ENCODE results near the gene MTHFD1L. TPM values are rescaled to one million over a fixed set of nuclear protein-coding genes. Genes with fewer than 3 reads are reported as not detected.

The MTHFD1L gene
- total and polyA plus RNA-seq, 10 donors, result 6.7 to 32.1 (median 13.1) TPM

GRCh38 chr6:151088963-151089362, 223.5 kb downstream of the MTHFD1L start:
- Histone ChIP-seq H3K36me3 (peaks cover 0 to 15% (median 0%) of the 10 kb centered on the region in 6 donors), H3K9me3 (no peaks in the 10 kb centered on the region), H3K4me1 (no peaks in the 10 kb centered on the region), H3K27ac (peak overlapping the region in 6 of 8 donors; percentile 22 to 64 (median 46)), H3K4me3 (no peak overlapping the region), H3K27me3 (replicated peaks in 1 of 7) (no peaks in the 10 kb centered on the region)
- DNase-seq, result no peak
- intact Hi-C loops (cut with DNase I; ENCODE audit: low total_unique reads), result no loop called here
- TF ChIP-seq POLR2A (IDR thresholded peaks at IDR 0.05), result no peak
- TF ChIP-seq POLR2AphosphoS5 (IDR thresholded peaks at IDR 0.05), result no peak
- no peak for TF ChIP-seq CTCF (IDR thresholded peaks at IDR 0.05 in 8 of 11, conservative IDR thresholded peaks at IDR 0.05 in 3 of 11)
- 85 to 96% (median 96%) methylated on average over 3 of the region's 3 CpGs for WGBS, 5 donors

GRCh38 chr6:151089978-151090377, 224.5 kb downstream of the MTHFD1L start:
- intact Hi-C loops (cut with DNase I; ENCODE audit: low total_unique reads), result no loop called here
- WGBS, 5 donors, result 94 to 99% (median 97%) methylated on average over 4 of the region's 4 CpGs
- H3K4me1 ChIP-seq, result no peaks in the 10 kb centered on the region

GRCh38 chr6:151091571-151091970, 226.1 kb downstream of the MTHFD1L start:
- Histone ChIP-seq H3K27ac (no peak overlapping the region), H3K36me3 (peaks cover 0 to 29% (median 0%) of the 10 kb centered on the region in 6 donors), H3K4me3 (no peak overlapping the region), H3K4me1 (no peaks in the 10 kb centered on the region), H3K27me3 (replicated peaks in 1 of 7) (no peaks in the 10 kb centered on the region), H3K9me3 (no peaks in the 10 kb centered on the region)
- DNase-seq, result no peak
- 82 to 95% (median 92%) methylated on average over 4 of the region's 4 CpGs for WGBS, 5 donors
- intact Hi-C loops (cut with DNase I; ENCODE audit: low total_unique reads), result no loop called here
- TF ChIP-seq POLR2AphosphoS5 (IDR thresholded peaks at IDR 0.05) (no peak), CTCF (IDR thresholded peaks at IDR 0.05 in 8 of 11, conservative IDR thresholded peaks at IDR 0.05 in 3 of 11) (no peak)

More at GRCh38 chr6:151089978-151090377, 224.5 kb downstream of the MTHFD1L start:
- peaks cover 0 to 22% (median 0%) of the 10 kb centered on the region in 6 donors for H3K36me3 ChIP-seq
- no peak overlapping the region for H3K4me3 ChIP-seq
- no peak overlapping the region for H3K27ac ChIP-seq
- H3K9me3 ChIP-seq, result no peaks in the 10 kb centered on the region
- no peaks in the 10 kb centered on the region for H3K27me3 ChIP-seq (replicated peaks in 1 of 7)
- TF ChIP-seq POLR2A (IDR thresholded peaks at IDR 0.05) (no peak), CTCF (IDR thresholded peaks at IDR 0.05 in 8 of 11, conservative IDR thresholded peaks at IDR 0.05 in 3 of 11) (no peak), POLR2AphosphoS5 (IDR thresholded peaks at IDR 0.05) (no peak)
- no peak for DNase-seq

- Histone ChIP-seq H3K9me3 (no peaks in the 10 kb centered on the region), H3K4me3 (no peak overlapping the region), H3K4me1 (no peaks in the 10 kb centered on the region), H3K27ac (no peak overlapping the region), H3K27me3 (replicated peaks in 1 of 7) (no peaks in the 10 kb centered on the region), H3K36me3 (peaks cover 0 to 29% (median 0%) of the 10 kb centered on the region in 6 donors)
- intact Hi-C loops (cut with DNase I; ENCODE audit: low total_unique reads), result no loop called here
- WGBS, 5 donors, result 55 to 86% (median 78%) methylated on average over 5 of the region's 5 CpGs
- TF ChIP-seq POLR2AphosphoS5 (IDR thresholded peaks at IDR 0.05) (no peak), POLR2A (IDR thresholded peaks at IDR 0.05) (no peak), CTCF (IDR thresholded peaks at IDR 0.05 in 8 of 11, conservative IDR thresholded peaks at IDR 0.05 in 3 of 11) (no peak)
- DNase-seq, result no peak
These were observed 227.1 kb downstream of the MTHFD1L start for GRCh38 chr6:151092591-151092990.
